Stimulated activated CD4-positive, alpha-beta T cell treated with anti-CD3 and anti-CD28 coated beads, Interleukin-15, amount 100 ng/mL, for 48 hours (primary cell): ENCODE data around the gene ORMDL2.
A peak's percentile ranks its signal among the peaks of the same experiment; 100 is the strongest.

Experiments
- DNase-seq, 2 donors: peaks; one replicate each; pipeline ENCODE4 v3.0.0-alpha.2; 2020; ENCODE audit warnings: low read depth in 2 of 2

The ORMDL2 gene

GRCh38 chr12:55817345-55818139 is at the start of gene ORMDL2, which contains the start of gene SARNP:
Gene ORMDL2, plus strand, starts transcription at chr12:55818041. Its CDS starts 959 bp downstream, at chr12:55819000.
Gene SARNP, minus strand, starts transcription at chr12:55817724. Its CDS starts 23 bp downstream, at chr12:55817701.
- DNase-seq = peak; percentile 95 to 96

GRCh38 chr12:55771736-55772135 is 46.1 kb upstream of the ORMDL2 start:
- DNase-seq = no peak

- DNase-seq = no peak
These were observed 40.0 kb upstream of the ORMDL2 start for GRCh38 chr12:55777856-55778255.

GRCh38 chr12:55780685-55781084 is 37.2 kb upstream of the ORMDL2 start:
- DNase-seq = no peak

GRCh38 chr12:55788546-55788945 is 29.3 kb upstream of the ORMDL2 start:
- DNase-seq = no peak

- DNase-seq = no peak
These were observed 28.7 kb upstream of the ORMDL2 start for GRCh38 chr12:55789171-55789570.

- DNase-seq = no peak
These were observed 27.9 kb upstream of the ORMDL2 start for GRCh38 chr12:55789893-55790292.

GRCh38 chr12:55795950-55796349 is 21.9 kb upstream of the ORMDL2 start:
- no peak for DNase-seq

GRCh38 chr12:55797068-55797467 is 20.8 kb upstream of the ORMDL2 start:
- no peak for DNase-seq

GRCh38 chr12:55797550-55797949 is 20.3 kb upstream of the ORMDL2 start:
- no peak for DNase-seq

GRCh38 chr12:55806982-55807381 is 10.9 kb upstream of the ORMDL2 start:
- no peak for DNase-seq

GRCh38 chr12:55809274-55809673 is 8.6 kb upstream of the ORMDL2 start:
- no peak for DNase-seq

GRCh38 chr12:55812088-55812487 is 5.8 kb upstream of the ORMDL2 start:
- no peak for DNase-seq

GRCh38 chr12:55814257-55814656 is 3.6 kb upstream of the ORMDL2 start:
- no peak for DNase-seq

GRCh38 chr12:55815473-55815872 is 2.4 kb upstream of the ORMDL2 start:
- no peak for DNase-seq

GRCh38 chr12:55816881-55817344 is 928 bp upstream of the ORMDL2 start:
- DNase-seq = no peak

- no peak for DNase-seq
These were observed 393 bp downstream of the ORMDL2 start for GRCh38 chr12:55818140-55818728.

GRCh38 chr12:55818886-55819285 is 1.0 kb downstream of the ORMDL2 start:
- no peak for DNase-seq

GRCh38 chr12:55820679-55821078 is 2.8 kb downstream of the ORMDL2 start:
- DNase-seq = no peak

- no peak for DNase-seq
These were observed 4.4 kb downstream of the ORMDL2 start for GRCh38 chr12:55822228-55822627.

GRCh38 chr12:55823419-55823818 is 5.6 kb downstream of the ORMDL2 start:
- no peak for DNase-seq

GRCh38 chr12:55824726-55825125 is 6.9 kb downstream of the ORMDL2 start:
- no peak for DNase-seq

- DNase-seq = no peak
These were observed 10.0 kb downstream of the ORMDL2 start for GRCh38 chr12:55827806-55828205.
